GM19468 (cell line): Measurements from ENCODE around the gene CRK.

Experiments
- ATAC-seq: cut with Tn5 transposase; IDR thresholded peaks from one replicate; pipeline ENCODE4 v1.9.1; 2021; ENCODE audit warnings: mild to moderate bottlenecking, moderate library complexity, moderate number of reproducible peaks; ENCODE audit not compliant: unreplicated experiment; ENCODE audit errors: extremely low read depth

Gene CRK

GRCh38 chr17:1486802-1487695 is 31.0 kb upstream of the CRK start:
- no peak for ATAC-seq

DNA sequence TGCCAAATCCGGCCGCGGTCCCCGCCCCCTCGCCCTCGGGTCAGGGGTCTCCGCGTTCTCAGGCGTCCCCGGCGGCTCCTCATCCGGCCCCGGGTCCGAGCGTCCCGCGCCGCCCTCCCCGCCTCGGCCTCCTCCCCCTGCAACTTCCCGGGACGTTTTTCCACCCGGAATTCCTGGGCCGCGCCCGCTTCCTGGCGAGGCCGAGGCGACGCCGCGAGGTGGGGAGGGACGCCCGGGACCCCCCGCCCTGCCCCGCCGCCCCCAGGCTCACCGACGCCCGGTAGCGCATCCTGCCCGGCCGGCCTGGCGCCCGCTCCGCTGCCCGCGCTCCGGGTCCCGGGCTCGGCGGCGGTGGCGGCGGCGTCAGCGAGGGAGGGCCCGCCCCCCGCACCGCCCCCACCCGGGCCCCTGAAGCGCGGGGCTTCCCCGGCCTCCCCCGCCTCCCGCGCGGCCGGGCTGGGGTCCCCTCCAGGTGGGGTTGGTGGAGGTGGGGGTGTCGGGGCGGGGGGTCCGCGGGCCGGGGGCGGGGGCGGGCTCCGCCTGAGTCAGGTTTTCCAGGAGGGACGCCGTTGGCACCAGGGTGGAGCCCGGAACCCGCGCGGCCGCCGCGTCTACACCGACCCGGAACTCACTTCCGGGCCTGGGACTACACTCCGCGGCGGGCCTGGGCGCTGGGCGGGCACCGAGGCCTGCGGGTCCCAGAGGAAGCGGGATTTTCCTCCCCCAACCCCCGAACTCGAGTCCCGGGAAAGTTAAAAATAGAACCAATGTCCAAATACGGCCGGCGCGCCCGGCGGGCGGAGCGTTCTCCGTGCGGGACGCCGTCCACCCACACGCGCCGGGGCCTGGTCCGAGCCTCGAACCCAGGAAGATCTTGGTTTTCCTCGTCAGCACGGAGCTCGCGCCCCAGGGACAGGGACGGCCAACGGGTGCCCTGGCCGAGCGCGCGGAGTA is 29.7 kb upstream of the CRK start:
- ATAC-seq = no peak

- ATAC-seq = no peak
These were observed 28.8 kb upstream of the CRK start for GRCh38 chr17:1484676-1485422.

DNA sequence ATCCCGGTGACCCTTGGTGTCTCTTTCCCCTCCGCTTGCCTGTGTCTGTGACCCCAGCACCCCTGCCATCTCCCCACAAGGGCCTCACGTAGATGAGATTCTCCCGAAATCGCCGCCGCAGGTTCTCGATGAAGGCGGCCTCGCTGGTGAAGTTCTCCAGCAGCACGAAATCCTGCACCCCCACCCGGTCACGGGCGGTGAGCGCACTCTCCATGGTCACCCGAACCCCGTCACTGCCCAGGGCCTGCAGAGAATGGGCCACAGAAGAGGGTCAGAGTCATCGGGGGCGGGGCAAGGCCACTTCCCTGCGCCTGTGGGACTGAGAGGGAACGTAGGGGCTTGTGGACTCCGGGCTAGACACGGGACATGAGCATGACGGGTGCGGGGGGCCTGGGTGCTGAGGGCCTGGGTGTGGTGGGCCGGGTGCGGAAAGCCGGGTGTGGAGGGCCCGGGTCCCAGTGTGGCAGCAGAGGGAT is 28.1 kb upstream of the CRK start:
- no peak for ATAC-seq

DNA sequence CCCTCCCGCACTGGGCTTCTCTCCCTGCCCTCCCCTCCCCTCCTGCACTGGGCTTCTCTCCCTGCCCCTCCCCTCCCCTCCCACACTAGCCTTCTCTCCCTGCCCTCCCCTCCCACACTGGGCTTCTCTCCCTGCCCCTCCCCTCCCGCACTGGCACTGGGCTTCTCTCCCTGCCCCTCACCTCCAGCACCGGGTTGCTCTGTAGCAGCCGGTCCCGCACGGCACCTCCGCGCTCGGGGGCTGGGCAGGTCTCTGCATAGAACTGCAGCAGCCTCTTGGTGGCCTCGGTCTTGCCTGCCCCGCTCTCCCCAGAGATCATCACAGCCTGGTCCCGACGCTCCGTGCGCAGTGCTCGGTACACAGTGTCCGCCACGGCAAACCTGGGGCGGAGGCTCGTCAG is 26.6 kb upstream of the CRK start:
- no peak for ATAC-seq

DNA sequence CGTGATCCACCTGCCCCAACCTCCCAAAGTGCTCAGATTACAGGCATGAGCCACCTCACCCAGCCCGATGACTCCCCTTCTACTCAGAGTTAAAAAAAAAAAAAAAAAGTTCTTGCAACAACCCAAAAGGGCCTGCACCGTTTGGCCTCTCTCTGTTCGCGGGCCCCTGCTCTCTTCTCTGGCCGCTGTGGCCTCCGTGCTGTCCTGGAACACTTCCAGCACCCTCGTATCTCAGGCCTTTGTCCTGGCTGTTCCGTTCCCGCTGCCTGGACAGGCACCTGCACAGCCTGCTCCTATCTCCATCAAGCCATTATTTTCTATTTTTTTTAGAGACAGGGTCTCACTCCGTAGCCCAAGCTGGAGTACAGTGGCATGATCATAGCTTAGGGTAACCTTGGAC is 25.7 kb upstream of the CRK start:
- ATAC-seq = no peak

- no peak for ATAC-seq
These were observed 24.9 kb upstream of the CRK start for GRCh38 chr17:1480747-1481465.

DNA sequence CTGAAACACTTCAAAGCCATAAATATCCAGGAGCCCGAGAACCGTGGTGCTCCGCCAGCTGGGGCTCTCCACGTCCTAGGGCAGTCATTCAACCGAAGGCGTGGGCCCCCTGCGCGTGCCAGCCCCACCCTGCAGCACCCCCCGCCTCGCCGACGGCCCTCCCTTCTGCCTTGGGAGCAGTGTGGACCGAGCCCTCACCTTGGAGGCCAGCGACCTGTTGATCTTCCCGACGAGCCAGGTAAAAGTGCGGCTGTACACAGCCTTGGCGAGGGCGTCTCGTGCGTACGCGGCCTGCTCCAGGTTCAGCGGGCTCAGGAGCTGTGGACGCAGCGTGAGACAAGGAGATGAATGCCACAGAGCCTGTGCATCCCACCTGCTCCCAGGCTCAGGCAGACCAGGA is 22.4 kb upstream of the CRK start:
- no peak for ATAC-seq

DNA sequence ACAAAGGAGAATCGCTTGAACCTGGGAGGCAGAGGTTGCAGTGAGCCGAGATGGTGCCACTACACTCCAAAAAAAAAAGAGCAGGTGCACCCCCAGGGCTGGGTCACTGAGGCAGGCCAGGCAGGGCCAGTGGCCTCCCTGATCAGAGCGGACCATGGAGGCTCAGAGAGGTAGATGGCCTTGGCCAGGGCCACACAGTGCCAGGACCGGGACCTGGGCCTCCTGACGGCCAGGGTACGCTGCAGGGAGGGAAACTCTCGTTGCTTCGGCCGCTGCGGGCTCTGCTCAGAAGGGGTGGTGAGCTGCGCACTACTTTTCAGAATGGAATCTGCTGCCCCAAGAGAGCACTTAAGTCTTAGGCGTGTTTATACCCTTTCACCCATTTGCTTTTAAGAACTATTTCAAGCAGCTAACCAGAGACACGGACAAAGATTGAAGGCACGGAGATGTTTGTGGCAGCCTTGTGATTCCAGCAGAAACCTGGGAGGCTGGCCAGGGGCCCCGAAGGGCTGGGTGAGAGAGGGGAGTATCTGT is 19.4 kb upstream of the CRK start:
- ATAC-seq = no peak

GRCh38 chr17:1474402-1475189 is 18.6 kb upstream of the CRK start:
- no peak for ATAC-seq

DNA sequence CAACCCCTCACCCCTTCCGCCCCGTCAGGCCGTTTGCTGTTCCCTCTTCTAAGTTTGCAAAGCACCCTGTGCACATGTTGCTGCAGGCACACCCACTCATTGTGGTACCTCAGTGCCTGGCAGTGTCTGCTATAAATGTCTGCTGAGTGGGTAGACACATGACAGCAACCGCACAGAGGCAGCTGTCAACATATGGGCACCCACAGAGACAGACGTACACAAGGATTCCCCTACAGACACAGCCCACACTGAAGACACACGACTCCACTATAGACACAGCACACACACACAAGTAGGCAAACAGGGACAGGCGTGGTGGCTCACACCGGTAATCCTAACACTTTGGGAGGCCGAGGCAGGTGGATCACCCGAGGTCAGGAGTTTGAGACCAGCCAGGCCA is 17.8 kb upstream of the CRK start:
- no peak for ATAC-seq

- no peak for ATAC-seq
These were observed 17.1 kb upstream of the CRK start for GRCh38 chr17:1473170-1473569.

- ATAC-seq = no peak
These were observed 16.1 kb upstream of the CRK start for GRCh38 chr17:1471911-1472821.

GRCh38 chr17:1471490-1471889 is 15.5 kb upstream of the CRK start:
- ATAC-seq = no peak

- ATAC-seq = no peak
These were observed 14.9 kb upstream of the CRK start for GRCh38 chr17:1470755-1471462.

DNA sequence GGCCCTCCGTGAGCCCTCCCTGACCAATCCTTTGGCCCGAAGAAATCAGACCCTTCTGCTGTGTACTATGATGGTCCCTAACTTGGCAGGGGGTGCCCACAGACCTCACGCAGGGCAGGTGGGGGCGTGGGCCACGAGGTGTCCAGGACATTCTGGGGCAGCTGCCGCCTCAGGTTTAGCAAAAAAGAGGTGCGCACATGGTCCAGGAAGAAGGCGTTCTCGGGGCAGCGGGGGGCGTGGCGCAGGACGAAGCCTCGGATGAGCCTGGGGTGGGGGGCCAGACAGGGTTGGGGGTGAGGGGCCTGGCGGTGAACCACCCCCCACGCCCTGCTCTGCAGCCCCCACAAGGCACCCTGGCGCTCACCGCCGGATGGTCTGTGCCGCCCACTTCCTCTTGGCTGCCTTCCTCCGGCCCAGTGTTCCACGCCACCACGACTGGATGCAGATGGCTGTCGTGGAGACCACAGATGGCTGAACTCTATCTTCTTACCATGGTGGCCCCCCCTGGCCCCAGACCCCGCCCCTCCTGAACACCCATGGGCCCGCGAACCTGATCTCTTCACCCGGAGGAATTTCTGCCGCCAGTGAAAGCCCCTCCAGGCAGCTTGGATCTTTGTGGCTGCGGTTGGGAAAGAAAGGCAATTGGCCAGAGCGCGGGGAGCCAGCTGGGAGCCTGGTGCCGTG is 14.2 kb upstream of the CRK start:
- ATAC-seq = no peak
